ENCODE data around the gene VPS26A.

VPS26A gene

DNA sequence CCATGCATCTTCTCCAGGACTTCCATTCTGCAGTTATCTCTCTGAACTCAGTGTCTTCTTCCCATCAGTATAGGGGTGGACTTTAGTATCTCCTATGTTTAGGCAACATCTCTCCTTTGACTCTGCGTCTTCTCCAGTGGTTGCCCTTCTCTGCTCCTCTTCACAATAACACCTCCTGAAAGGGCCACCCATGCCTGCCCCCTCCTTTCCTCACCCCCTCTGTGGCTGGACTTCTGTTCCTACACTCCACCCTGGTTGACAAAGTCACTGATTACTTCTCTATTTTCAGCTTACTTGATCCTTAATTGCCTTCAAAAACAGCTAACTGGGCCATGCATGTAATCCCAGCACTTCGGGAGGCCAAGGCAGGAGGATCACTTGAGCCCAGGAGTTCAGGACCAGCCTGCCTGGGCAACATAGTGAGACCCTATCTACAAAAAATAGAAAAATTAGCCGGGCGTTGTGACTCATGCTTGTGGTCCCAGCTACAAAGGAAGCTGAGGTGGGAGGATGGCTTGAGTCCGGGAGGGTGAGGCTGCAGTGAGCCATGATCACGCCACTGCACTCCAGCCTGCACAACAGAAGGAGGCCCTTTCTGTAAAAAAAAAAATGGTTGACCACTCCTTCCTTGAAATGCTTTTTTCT is 22.4 kb upstream of the VPS26A start:
- no peak for TF ChIP-seq CTCF (IDR thresholded peaks at IDR 0.05; ENCODE audit: borderline replicate concordance, control extremely low read depth, extremely low read depth, insufficient read depth, missing control alignments)
- no peak for DNase-seq (ENCODE audit: low spot score)
- in situ Hi-C loops (cut with MboI; ENCODE audit: low sequenced_read_pairs, unreplicated experiment) = no loop called here

GRCh38 chr10:69102440-69102839 is 21.5 kb upstream of the VPS26A start:
- in situ Hi-C loops (cut with MboI; ENCODE audit: low sequenced_read_pairs, unreplicated experiment) = no loop called here
- TF ChIP-seq CTCF (IDR thresholded peaks at IDR 0.05; ENCODE audit: borderline replicate concordance, control extremely low read depth, extremely low read depth, insufficient read depth, missing control alignments) = no peak
- no peak for DNase-seq (ENCODE audit: low spot score)

DNA sequence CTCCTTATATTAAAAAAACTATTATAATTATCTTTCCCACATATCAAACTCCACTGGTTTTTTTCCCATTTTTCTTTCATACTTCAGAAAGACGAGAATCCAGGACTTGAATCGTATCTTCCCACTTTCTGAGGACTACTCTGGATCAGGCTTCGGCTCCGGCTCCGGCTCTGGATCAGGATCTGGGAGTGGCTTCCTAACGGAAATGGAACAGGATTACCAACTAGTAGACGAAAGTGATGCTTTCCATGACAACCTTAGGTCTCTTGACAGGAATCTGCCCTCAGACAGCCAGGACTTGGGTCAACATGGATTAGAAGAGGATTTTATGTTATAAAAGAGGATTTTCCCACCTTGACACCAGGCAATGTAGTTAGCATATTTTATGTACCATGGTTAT is 20.2 kb upstream of the VPS26A start:
- in situ Hi-C loops (cut with MboI; ENCODE audit: low sequenced_read_pairs, unreplicated experiment) = no loop called here
- TF ChIP-seq CTCF (IDR thresholded peaks at IDR 0.05; ENCODE audit: borderline replicate concordance, control extremely low read depth, extremely low read depth, insufficient read depth, missing control alignments) = no peak
- no peak for DNase-seq (ENCODE audit: low spot score)

- TF ChIP-seq CTCF (IDR thresholded peaks at IDR 0.05; ENCODE audit: borderline replicate concordance, control extremely low read depth, extremely low read depth, insufficient read depth, missing control alignments) = no peak
- no peak for DNase-seq (ENCODE audit: low spot score)
- in situ Hi-C loops (cut with MboI; ENCODE audit: low sequenced_read_pairs, unreplicated experiment) = no loop called here
Measured at GRCh38 chr10:69104994-69105790, 18.8 kb upstream of the VPS26A start.

DNA sequence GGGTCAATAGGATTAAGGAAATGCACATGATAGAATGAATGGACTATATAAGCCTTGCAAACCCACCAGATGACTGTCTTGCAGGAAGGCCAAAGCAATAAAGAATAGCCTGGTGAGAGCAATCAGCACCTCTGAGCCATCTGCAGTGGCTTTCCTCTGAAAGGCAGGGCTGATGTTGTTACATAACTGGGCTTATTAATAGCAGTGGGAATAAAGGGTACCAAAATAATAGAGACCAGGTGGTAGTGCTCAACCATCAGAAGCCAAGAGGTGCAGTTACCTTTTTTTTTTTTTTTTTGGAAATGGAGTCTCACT is 16.8 kb upstream of the VPS26A start:
- no peak for DNase-seq (ENCODE audit: low spot score)
- TF ChIP-seq CTCF (IDR thresholded peaks at IDR 0.05; ENCODE audit: borderline replicate concordance, control extremely low read depth, extremely low read depth, insufficient read depth, missing control alignments) = no peak
- in situ Hi-C loops (cut with MboI; ENCODE audit: low sequenced_read_pairs, unreplicated experiment) = no loop called here

GRCh38 chr10:69107699-69108098 is 16.3 kb upstream of the VPS26A start:
- no peak for TF ChIP-seq CTCF (IDR thresholded peaks at IDR 0.05; ENCODE audit: borderline replicate concordance, control extremely low read depth, extremely low read depth, insufficient read depth, missing control alignments)
- in situ Hi-C loops (cut with MboI; ENCODE audit: low sequenced_read_pairs, unreplicated experiment) = no loop called here

More at GRCh38 chr10:69107699-69108098, 16.3 kb upstream of the VPS26A start:
- no peak for DNase-seq (ENCODE audit: low spot score)

Measured in GM13976 (cell line).